GM12878 (cell line): ENCODE data around the gene SORCS2. TPM values are rescaled to one million over a fixed set of nuclear protein-coding genes. Genes with fewer than 3 reads are reported as not detected.
A peak's percentile ranks its signal among the peaks of the same experiment; 100 is the strongest.

Experiments
- CBFB ChIP-seq: IDR thresholded peaks from 2 replicates; pipeline ENCODE4 v1.6.1; 2016; ENCODE audit warnings: antibody characterized with exemption, low read depth
- CHD1 ChIP-seq: IDR thresholded peaks from 2 replicates; pipeline ENCODE4 v1.6.1; 2012; ENCODE audit warnings: low read depth, low read length, improper control_type of control experiment
- MEF2B ChIP-seq: fragments of 450-650 bp; IDR thresholded peaks from 2 replicates; pipeline ENCODE4 v1.6.1; 2018; ENCODE audit warnings: mild to moderate bottlenecking, moderate library complexity; ENCODE audit not compliant: partially characterized antibody, poor library complexity, severe bottlenecking
- NR2C1 ChIP-seq: fragments of 450-650 bp; IDR thresholded peaks from 2 replicates; pipeline ENCODE4 v1.6.1; 2017; ENCODE audit warnings: antibody characterized with exemption, mild to moderate bottlenecking, moderate library complexity
- NRF1 ChIP-seq: conservative IDR thresholded peaks from 2 replicates; pipeline ENCODE4 v1.6.1; 2011; ENCODE audit warnings: mild to moderate bottlenecking, low read depth, low read length, improper control_type of control experiment
- RUNX3 ChIP-seq: IDR thresholded peaks from 2 replicates; pipeline ENCODE4 v1.6.1; 2012; ENCODE audit warnings: low read length, inconsistent platforms
- SIX5 ChIP-seq: IDR thresholded peaks from 2 replicates; pipeline ENCODE4 v1.6.1; 2011; ENCODE audit warnings: mild to moderate bottlenecking, low read depth, low read length, moderate library complexity; ENCODE audit not compliant: severe bottlenecking
- TCF12 ChIP-seq: IDR thresholded peaks from 2 replicates; pipeline ENCODE4 v1.6.1; 2011; ENCODE audit warnings: low read depth, mild to moderate bottlenecking, low read length
- TCF7 ChIP-seq: IDR thresholded peaks from 2 replicates; pipeline ENCODE4 v1.6.1; 2014; ENCODE audit warnings: antibody characterized with exemption, borderline replicate concordance
- ZSCAN29 ChIP-seq: fragments of 450-650 bp; IDR thresholded peaks from 2 replicates; pipeline ENCODE4 v1.6.1; 2017; ENCODE audit warnings: mild to moderate bottlenecking, moderate library complexity
- polyA plus RNA-seq, 11 experiments: library from polyadenylated mRNA; depleted of rRNA in 4 of 11; unstranded in 6 of 11; stranded (reverse) in 5 of 11; fragments of >200 nt; fragmentation: Nextera tagmentation in 4 of 11; fragmentation: Illumina TruSeq in 1 of 11; extraction: Ambion mirVana in 4 of 11; extraction: Trizol in 1 of 11; gene quantifications; 1 replicate in 1 of 11; 2 replicates in 10 of 11; pipeline versions ENCODE4 v1.2.1 to v1.2.3, GENCODE V29; 2011 to 2016; ENCODE audit warnings: inconsistent platforms in 2 of 11, missing spikeins in 2 of 11, low read depth in 1 of 11
- total RNA-seq, 4 experiments: library from RNA; depleted of rRNA in 3 of 4; stranded (reverse); fragments of >200 nt in 3 of 4; fragmentation: Illumina TruSeq in 1 of 4; extraction: Trizol in 1 of 4; gene quantifications; 2 replicates each; pipeline versions ENCODE4 v1.2.1 to v1.2.3, GENCODE V29; 2013 to 2021
- TF ChIP-seq, protein P1 (sequence below): fragments of 450-650 bp; IDR thresholded peaks from 2 replicates; pipeline ENCODE4 v1.6.1; 2017; ENCODE audit warnings: mild to moderate bottlenecking
- TF ChIP-seq, protein P2 (sequence below): fragments of 450-650 bp; IDR thresholded peaks from 2 replicates; pipeline ENCODE4 v1.6.1; 2017; ENCODE audit warnings: mild to moderate bottlenecking, moderate library complexity

The SORCS2 gene
- total and polyA plus RNA-seq, 10 of the 15 experiments (the other 5 are each of a cell fraction or from before 2014, with no cell fraction given), result 0.01 to 0.15 (median 0.05) TPM; not detected in 5

DNA sequence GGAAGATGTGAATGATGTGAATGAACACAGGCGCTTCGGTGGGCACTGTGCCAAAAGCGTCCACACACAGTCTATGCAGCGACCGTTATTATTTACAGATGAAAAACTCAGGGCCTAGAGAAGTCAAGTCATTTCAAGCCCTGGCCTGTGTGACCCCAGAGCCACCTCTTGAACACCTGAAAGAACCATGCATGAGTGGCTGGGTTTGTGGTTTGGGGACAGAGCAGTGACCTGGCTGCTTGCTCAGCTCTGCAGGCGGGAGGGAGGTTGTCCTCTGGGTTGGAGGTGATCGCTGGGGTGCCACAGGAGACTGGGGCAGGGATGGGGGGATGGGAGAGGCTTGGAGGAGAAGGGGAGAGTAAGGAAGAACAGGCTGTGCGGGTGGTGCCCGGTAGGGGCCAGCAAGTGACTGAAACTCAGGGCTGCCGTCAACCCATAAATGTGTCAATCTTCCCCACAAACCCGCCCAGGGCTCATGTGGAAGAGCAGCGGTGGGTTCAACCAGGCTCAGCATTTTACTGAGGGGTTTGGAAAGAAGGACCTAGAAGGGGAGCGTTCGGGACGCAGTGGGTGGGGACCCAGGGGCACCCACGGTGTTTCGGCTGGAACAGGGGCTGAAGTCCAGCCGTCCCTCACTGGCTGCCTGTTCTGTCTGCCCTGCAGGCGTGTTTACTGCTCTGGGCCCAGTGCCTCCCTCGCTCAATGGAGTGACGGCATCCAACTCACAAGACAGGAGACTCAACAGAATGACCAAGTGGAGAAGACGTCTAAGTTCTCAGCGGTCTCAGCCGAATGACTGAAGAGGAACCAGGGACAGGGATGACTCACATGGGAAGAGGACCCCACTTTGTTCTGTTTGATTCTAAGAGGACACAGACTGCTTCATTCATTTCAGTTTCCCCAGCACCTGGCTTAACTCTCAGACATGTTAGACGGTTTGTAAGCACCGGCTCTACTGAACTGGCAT, 579.5 kb downstream of the SORCS2 start (continued):
- TF ChIP-seq, protein P1, sequence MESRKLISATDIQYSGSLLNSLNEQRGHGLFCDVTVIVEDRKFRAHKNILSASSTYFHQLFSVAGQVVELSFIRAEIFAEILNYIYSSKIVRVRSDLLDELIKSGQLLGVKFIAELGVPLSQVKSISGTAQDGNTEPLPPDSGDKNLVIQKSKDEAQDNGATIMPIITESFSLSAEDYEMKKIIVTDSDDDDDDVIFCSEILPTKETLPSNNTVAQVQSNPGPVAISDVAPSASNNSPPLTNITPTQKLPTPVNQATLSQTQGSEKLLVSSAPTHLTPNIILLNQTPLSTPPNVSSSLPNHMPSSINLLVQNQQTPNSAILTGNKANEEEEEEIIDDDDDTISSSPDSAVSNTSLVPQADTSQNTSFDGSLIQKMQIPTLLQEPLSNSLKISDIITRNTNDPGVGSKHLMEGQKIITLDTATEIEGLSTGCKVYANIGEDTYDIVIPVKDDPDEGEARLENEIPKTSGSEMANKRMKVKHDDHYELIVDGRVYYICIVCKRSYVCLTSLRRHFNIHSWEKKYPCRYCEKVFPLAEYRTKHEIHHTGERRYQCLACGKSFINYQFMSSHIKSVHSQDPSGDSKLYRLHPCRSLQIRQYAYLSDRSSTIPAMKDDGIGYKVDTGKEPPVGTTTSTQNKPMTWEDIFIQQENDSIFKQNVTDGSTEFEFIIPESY, result no peak
- TF ChIP-seq NRF1 (no peak), CBFB (peak; percentile 86; the same call in 1 of the 2 replicates), RUNX3 (peak; percentile 98), CHD1 (no peak), MEF2B (no peak), NR2C1 (no peak), SIX5 (no peak), TCF12 (peak; percentile 85), TCF7 (peak; percentile 56; the same call in 1 of the 2 replicates), ZSCAN29 (no peak)
- TF ChIP-seq, protein P2, sequence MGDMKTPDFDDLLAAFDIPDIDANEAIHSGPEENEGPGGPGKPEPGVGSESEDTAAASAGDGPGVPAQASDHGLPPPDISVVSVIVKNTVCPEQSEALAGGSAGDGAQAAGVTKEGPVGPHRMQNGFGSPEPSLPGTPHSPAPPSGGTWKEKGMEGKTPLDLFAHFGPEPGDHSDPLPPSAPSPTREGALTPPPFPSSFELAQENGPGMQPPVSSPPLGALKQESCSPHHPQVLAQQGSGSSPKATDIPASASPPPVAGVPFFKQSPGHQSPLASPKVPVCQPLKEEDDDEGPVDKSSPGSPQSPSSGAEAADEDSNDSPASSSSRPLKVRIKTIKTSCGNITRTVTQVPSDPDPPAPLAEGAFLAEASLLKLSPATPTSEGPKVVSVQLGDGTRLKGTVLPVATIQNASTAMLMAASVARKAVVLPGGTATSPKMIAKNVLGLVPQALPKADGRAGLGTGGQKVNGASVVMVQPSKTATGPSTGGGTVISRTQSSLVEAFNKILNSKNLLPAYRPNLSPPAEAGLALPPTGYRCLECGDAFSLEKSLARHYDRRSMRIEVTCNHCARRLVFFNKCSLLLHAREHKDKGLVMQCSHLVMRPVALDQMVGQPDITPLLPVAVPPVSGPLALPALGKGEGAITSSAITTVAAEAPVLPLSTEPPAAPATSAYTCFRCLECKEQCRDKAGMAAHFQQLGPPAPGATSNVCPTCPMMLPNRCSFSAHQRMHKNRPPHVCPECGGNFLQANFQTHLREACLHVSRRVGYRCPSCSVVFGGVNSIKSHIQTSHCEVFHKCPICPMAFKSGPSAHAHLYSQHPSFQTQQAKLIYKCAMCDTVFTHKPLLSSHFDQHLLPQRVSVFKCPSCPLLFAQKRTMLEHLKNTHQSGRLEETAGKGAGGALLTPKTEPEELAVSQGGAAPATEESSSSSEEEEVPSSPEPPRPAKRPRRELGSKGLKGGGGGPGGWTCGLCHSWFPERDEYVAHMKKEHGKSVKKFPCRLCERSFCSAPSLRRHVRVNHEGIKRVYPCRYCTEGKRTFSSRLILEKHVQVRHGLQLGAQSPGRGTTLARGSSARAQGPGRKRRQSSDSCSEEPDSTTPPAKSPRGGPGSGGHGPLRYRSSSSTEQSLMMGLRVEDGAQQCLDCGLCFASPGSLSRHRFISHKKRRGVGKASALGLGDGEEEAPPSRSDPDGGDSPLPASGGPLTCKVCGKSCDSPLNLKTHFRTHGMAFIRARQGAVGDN, result no peak
- TF ChIP-seq, all 136 proteins: peak for 35
